Measurements from ENCODE around the gene ATP5MK. TPM values are rescaled to one million over a fixed set of nuclear protein-coding genes. Genes with fewer than 3 reads are reported as not detected.

Gene ATP5MK
- polyA plus RNA-seq (2012; ENCODE audit: insufficient read depth, insufficient read length, low read depth), result 468 TPM

- Histone ChIP-seq H3K27me3 (no peaks in the 10 kb centered on the region), H3K4me1 (no peaks in the 10 kb centered on the region), H3K9me3 (no peaks in the 10 kb centered on the region), H3K4me3 (ENCODE audit: low read depth, low read length) (peak within 1 kb of the TSS; percentile 89), H3K36me3 (peaks cover 52% of the 10 kb centered on the region)
- peak; percentile 24; the same call in 1 of the 2 replicates for TF ChIP-seq CTCF (IDR thresholded peaks at IDR 0.05; ENCODE audit: low read depth, low read length)
- peak; percentile 96 for DNase-seq
These were observed at the start of gene ATP5MK, which contains the start of gene PDCD11 for GRCh38 chr10:103396067-103396788. TSS of gene ATP5MK (minus strand) at chr10:103396475. CDS start at chr10:103392457, 4,018 bp downstream. TSS of gene PDCD11 (plus strand) at chr10:103396626. CDS start at chr10:103398427, 1,801 bp downstream.

GRCh38 chr10:103445366-103445765, 49.1 kb upstream of the ATP5MK start:
- Histone ChIP-seq H3K27me3 (no peaks in the 10 kb centered on the region), H3K4me1 (peaks cover 2% of the 10 kb centered on the region; the same call in 1 of the 2 replicates), H3K9me3 (no peaks in the 10 kb centered on the region), H3K36me3 (peaks cover 92% of the 10 kb centered on the region), H3K4me3 (ENCODE audit: low read depth, low read length) (no peak overlapping the region)
- no peak for TF ChIP-seq CTCF (IDR thresholded peaks at IDR 0.05; ENCODE audit: low read depth, low read length)
- no peak for DNase-seq

GRCh38 chr10:103444478-103444877, 48.2 kb upstream of the ATP5MK start:
- no peaks in the 10 kb centered on the region for H3K9me3 ChIP-seq
- peaks cover 90% of the 10 kb centered on the region for H3K36me3 ChIP-seq
- H3K4me1 ChIP-seq, result peaks cover 2% of the 10 kb centered on the region; the same call in 1 of the 2 replicates
- H3K27me3 ChIP-seq, result no peaks in the 10 kb centered on the region
- H3K4me3 ChIP-seq (ENCODE audit: low read depth, low read length), result no peak overlapping the region
- TF ChIP-seq CTCF (IDR thresholded peaks at IDR 0.05; ENCODE audit: low read depth, low read length), result no peak
- no peak for DNase-seq

- H3K36me3 ChIP-seq, result peaks cover 93% of the 10 kb centered on the region
- H3K4me1 ChIP-seq, result peaks cover 2% of the 10 kb centered on the region; the same call in 1 of the 2 replicates
- H3K4me3 ChIP-seq (ENCODE audit: low read depth, low read length), result no peak overlapping the region
- H3K9me3 ChIP-seq, result no peaks in the 10 kb centered on the region
- no peak for TF ChIP-seq CTCF (IDR thresholded peaks at IDR 0.05; ENCODE audit: low read depth, low read length)
- no peak for DNase-seq
- H3K27me3 ChIP-seq, result no peaks in the 10 kb centered on the region
These were observed 47.4 kb upstream of the ATP5MK start for GRCh38 chr10:103443475-103444185.

GRCh38 chr10:103442031-103442461, 45.8 kb upstream of the ATP5MK start:
- no peak overlapping the region for H3K4me3 ChIP-seq (ENCODE audit: low read depth, low read length)
- no peak for DNase-seq
- no peak for TF ChIP-seq CTCF (IDR thresholded peaks at IDR 0.05; ENCODE audit: low read depth, low read length)
- H3K9me3 ChIP-seq, result no peaks in the 10 kb centered on the region
- H3K27me3 ChIP-seq, result no peaks in the 10 kb centered on the region
- peaks cover 2% of the 10 kb centered on the region; the same call in 1 of the 2 replicates for H3K4me1 ChIP-seq
- peaks cover 95% of the 10 kb centered on the region for H3K36me3 ChIP-seq
